GM18870 (cell line): ENCODE measurements around the gene POLR3F.
"Not testable (repeated sequence)": the region's sequence is repeated elsewhere in the genome, so short reads cannot be mapped to it uniquely, and the experiment has no call there.

Source experiments
- ATAC-seq: cut with Tn5 transposase; IDR thresholded peaks from one replicate; pipeline ENCODE4 v1.9.1; 2021; ENCODE audit warnings: moderate library complexity; ENCODE audit not compliant: unreplicated experiment

POLR3F gene

DNA sequence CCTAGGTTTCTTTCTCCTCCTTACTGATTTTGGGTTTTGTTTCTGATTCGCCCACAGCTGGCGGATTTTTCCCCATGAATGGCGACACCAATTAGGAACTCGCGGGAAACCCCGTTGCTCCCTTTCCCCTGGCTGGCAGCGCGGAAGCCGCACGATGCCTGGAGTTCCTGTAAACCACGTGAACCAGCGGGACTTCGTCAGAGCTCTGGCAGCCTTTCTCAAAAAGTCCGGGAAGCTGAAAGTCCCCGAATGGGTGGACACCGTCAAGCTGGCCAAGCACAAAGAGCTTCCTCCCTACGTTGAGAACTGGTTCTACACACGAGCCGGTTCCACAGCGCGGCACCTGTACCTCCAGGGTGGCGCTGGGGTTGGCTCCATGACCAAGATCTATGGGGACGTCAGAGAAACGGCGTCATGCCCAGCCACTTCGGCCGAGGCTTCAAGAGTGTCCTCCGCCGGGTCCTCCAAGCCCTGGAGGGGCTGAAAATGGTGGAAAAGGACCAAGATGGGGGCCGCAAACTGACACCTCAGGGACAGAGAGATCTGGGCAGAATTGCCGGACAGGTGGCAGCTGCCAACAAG, 37.4 kb downstream of the POLR3F start:
- no peak for ATAC-seq

DNA sequence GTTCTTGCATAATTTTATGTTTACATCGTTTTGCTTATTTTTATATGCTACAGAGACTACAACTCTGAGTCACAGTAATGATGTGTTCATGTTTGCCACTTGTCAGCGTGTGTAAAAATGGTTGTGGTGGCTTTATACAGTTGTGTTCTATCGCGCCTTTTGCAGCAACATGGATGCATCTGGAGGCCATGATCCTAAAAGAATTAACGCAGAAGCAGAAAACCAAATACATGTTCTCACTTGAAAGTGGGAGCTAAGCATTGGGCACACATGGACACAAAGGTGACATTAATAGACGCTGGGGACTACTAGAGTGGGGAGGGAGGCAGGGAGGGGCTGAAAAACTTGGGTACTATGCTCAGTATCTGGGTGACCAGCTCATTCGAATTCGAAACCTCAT, 39.6 kb downstream of the POLR3F start:
- ATAC-seq: no peak

GRCh38 chr20:18507218-18508191, 40.3 kb downstream of the POLR3F start, which contains the start of gene SEC23B:
Gene SEC23B, plus strand, starts transcription at chr20:18507940. Its CDS starts 2,896 bp downstream, at chr20:18510836.
- ATAC-seq: peak; percentile 96

- ATAC-seq: no peak
Observed at GRCh38 chr20:18511571-18511970, 44.4 kb downstream of the POLR3F start.

GRCh38 chr20:18513208-18513607, 46.0 kb downstream of the POLR3F start:
- no peak for ATAC-seq

GRCh38 chr20:18514127-18514526, 46.9 kb downstream of the POLR3F start:
- ATAC-seq: no peak

- no peak for ATAC-seq
Observed at GRCh38 chr20:18515973-18516372, 48.8 kb downstream of the POLR3F start.

DNA sequence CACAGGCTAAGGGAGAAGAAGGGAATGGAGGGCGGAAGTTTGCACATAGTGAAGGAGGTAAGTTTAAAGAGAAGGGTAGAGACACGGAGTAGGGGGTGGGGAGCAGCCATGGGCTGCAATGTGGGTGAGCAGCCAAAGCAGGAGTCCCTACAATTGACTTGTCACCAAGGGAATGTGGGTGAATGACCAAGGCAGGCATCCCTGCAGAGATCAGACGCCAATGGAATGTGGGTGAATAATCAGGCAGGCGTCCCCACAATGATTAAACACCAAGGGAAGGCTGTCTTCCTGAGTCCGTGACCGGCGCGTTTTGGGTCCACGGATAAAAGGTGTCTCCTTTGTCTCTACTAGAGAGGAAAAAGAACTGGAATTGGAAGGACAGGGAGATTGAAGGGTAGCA, 54.9 kb downstream of the POLR3F start:
- not testable (repeated sequence) for ATAC-seq

- ATAC-seq: no peak
Observed at GRCh38 chr20:18523066-18523465, 55.9 kb downstream of the POLR3F start.

DNA sequence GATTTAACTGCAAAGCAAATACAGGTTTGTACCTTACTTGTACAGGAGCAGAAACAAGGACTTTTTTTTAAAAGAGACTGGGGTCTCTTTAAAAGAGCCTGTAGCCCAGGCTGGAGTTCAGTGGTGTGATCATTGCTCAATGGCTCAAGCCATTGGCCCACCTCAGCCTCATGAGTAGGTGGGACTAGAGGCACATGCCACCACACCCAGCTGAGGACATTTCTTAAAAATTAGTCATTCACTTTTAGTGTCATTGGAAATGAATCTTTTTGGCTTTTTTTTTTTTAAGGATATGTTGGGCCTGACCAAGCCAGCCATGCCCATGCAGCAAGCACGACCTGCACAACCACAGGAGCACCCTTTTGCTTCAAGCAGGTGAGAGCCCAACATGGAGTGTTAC, 57.5 kb downstream of the POLR3F start:
- ATAC-seq: no peak

DNA sequence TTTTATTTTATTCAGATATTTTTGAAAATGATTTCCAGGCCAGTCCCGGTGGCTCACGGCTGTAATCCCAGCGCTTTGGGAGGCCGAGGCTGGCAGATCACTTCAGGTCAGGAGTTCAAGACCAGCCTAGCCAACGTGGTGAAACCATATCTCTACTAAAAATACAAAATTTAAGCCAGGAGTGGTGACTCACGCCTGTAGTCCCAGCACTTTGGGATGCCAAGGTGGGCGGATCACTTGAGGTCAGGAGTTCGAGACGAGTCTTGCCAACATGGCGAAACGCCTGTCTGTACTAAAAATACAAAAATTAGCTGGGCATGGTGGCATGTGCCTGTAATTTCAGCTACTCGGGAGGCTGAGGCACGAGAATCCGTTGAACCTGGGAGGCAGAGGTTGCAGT, 59.6 kb downstream of the POLR3F start:
- ATAC-seq: not testable (repeated sequence)

- ATAC-seq: no peak
Observed at GRCh38 chr20:18527339-18527738, 60.1 kb downstream of the POLR3F start.

- ATAC-seq: no peak
Observed at GRCh38 chr20:18527836-18528235, 60.6 kb downstream of the POLR3F start.

DNA sequence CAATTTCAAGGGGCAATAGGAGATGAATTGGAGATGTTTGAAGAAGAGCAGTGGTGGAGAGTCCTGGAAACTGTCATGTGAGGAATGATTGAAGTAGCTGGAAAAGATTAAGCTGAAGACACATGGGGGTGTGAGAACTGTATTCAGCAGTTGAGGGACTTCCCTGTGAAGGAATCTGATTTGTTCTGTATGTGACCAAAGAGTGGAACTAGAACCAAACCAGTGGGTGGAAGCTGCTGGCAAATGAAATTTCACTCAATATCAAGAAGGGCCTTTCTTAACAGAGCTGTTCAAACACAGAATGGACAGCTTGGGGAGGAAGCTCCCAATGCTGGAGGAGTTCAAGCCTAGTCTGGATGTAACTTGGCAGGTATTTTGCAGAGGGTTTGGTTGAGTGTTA, 61.9 kb downstream of the POLR3F start:
- ATAC-seq: no peak

DNA sequence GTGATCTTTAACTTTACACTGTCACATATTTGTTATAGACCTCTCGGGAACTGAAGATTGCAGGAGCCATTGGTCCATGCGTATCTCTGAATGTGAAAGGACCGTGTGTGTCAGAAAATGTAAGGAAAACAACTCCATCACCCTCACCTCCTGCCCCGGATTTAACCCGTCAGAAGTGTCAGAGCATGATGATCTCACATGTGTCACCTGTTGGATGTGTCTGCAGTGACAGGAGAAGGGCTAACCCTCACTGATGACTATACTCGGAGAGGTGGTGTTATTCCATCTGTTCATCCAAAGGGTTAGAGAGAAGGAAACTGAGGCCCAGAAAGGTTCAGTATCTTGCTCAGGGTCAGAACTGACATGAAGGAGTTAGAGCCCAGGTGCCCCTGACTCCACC, 65.4 kb downstream of the POLR3F start:
- ATAC-seq: no peak

GRCh38 chr20:18533491-18533890, 66.3 kb downstream of the POLR3F start:
- ATAC-seq: no peak

DNA sequence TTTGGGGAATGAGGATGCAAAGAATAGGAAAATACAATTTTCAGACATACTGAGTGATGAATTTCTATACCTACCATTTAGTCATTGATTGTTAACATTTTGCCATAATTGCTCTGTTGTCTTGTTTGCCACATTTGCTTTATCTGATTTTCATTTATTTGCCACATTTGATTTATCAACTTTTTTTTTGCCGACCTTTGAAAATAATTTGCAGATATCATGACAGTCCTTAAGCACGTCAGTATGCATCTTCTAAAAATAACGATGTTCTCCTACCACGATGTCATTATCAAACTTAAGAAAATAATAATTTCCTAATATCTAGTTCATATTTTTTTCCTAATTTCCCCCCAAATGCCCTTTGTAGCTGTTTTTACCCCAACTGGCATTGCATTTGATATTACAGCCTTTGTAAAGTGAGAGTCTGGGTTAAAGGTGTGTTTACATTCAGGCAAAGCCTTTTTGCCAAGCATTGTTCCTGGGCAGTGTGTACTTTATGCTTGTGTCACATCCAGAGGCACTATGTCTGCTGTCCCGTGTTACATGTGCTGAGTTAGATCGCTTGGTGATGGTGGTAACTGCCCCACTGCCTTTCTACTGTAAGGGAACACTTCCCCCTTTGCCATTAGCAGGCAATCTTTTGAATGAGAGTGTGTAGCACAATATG, 66.9 kb downstream of the POLR3F start:
- ATAC-seq: no peak
